NCI-H146 treated with DMSO at 0.1 percent for 48 hours (cell line): ENCODE results near the gene SPATA33.
A peak's percentile ranks its signal among the peaks of the same experiment; 100 is the strongest.
"Not testable (repeated sequence)": the region's sequence is repeated elsewhere in the genome, so short reads cannot be mapped to it uniquely, and the experiment has no call there.

Experiments
- DNase-seq: peaks from one replicate; lab custom pipeline; 2025; ENCODE audit not compliant: unreplicated experiment; lab: John Stamatoyannopoulos, UW

Gene SPATA33

DNA sequence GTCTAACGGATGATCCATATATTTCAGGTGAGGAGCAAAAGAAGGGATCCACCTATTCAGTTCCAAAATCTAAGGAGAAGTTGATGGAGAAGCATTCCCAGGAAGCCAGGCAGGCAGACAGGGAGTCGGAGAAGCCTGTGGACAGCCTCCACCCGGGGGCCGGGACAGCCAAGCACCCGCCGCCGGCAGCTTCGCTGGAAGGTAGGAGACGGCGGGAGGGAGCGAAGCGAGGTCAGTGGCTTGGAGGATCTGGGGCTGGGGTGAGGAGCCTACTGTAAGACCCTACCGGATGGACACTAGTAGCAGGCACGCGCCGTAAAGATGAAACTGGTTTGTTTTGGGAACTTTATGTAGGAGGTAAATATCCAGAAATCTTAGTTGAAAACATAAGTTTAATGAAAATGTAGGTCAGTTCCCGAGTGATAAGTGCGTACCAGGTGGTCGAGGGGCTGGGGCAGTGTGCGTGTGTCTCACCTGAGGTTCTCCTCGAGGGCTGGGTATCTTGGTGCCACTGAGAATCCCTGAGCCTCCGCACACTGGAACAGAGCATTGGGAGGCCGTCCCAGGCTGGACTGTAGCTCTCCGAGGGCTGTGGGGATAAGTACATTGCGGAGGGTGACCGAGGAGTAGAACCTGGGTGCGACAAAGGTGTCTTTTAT is 714 bp downstream of the SPATA33 start:
- no peak for DNase-seq

DNA sequence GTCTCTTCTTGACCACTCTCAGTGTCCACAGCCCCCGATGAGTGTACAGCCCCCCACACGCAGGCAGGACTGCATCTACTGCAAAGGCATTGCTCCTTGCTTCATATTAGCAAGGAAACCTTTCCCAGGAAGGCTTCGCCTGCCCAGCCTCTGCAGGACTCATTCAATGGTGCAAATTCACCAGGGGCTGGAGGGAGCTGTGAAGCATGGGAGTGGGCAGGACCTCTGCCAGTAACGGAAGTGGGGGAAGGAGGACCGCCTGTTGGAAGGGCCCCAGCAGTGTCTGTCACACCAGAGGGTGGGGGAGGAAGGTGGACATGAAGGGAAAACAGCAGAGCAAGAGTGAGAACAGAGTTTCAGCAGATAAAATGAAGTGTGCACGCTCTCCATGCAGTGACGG is 2.5 kb downstream of the SPATA33 start:
- DNase-seq, result no peak

DNA sequence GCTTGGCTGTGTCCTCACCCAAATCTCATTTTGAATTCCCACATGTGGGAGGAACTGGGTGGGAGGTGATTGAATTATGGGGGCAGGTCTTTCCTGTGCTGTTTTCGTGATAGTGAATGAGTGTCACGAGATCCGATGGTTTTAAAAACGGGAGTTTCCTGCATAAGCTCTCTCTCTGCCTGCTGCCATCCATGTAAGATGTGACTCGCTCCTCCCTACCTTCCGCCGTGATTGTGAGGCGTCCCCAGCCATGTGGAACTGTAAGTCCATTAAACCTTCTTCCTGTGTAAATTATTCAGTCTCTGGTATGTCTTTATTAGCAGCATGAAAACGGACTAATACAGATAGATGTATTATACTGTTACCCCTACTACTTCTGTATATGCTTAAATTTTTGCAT is 3.6 kb downstream of the SPATA33 start:
- DNase-seq, result no peak

DNA sequence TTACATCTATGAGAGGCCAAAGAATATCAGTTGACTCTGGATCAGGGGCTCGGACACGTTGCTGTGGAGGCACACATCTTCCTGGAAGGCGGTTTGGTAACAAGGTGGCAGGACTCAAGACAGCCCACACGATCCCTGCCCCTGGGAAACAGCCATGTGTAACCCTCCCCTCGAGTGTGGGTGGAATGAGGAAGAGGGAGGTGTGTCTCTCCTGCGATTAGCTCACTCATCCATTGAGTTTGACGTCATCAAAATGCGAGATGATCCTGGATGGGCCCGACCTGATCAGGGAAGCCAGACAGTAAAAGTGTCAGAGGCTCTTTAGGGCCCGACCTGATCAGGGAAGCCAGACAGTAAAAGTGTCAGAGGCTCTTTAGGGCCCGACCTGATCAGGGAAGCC is 6.6 kb downstream of the SPATA33 start:
- DNase-seq, result not testable (repeated sequence)

DNA sequence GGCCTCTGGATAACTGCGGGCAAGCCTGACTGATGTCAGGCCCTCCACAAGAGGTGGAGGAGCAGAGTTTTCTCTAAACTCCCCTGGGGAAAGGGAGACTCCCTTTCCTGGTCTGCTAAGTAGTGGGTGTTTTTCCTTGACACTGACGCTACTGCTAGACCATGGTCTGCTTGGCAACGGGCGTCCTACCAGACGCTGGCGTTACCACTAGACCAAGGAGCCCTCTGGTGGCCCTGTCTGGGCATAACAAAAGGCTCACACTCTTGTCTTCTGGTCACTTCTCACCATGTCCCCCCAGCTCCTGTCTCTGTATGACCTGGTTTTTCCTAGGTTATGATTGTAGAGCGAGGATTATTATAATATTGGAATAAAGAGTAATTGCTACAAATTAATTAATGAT is 9.4 kb downstream of the SPATA33 start:
- not testable (repeated sequence) for DNase-seq

DNA sequence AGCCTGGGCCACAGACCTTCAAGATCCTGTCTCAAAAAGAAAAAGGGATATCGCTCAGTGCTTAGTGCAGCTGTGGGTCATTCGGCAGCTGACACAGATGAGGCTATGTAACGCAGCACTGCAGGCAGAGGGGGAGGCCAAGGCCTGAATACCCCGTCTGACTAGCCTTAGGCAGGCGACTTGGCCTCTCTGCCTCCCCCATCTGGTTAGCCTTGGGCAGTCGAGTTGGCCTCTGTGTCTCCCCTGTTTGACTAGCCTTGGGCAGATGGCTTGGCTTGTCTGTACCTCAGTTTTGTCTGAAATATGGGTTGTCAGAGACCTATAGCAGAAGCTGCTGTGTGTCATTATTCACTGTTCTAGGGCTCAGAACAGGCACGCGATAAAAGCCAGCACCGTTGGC is 10.0 kb downstream of the SPATA33 start:
- no peak for DNase-seq

DNA sequence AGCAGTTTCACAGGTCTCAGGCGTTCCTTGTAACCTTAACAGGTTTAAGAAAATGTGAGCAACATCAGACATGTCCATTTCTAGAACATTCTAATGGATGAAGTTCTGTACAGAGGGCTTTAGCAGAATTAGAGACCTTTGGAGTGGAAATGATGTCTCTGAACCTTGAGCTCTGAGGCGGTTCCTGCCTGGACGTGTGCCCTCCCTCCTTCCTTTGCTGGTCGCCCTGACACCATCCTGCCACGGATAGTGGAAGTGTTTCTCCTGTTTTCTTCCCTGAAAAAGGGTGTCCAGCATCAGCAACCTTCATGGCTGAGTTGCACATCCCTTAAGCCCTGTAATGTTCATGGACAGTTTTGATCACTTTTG is 11.1 kb downstream of the SPATA33 start:
- DNase-seq, result no peak

DNA sequence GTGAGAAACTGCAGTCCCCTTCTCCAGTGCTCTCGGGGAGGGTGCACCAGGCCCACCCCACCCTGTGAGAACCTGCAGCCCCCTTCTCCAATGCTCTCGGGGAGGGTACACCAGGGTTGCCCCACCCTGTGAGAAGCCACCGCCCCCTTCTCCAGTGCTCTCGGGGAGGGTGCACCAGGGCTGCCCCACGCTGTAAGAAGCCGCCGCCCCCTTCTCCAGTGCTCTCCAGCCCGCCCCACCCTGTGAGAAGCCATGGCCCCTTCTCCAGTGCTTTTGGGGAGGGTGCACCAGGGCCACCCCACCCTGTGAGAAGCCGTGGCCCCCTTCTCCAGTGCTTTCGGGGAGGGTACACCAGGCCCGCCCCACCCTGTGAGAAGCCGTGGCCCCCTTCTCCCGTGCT is 12.1 kb downstream of the SPATA33 start:
- no peak for DNase-seq

DNA sequence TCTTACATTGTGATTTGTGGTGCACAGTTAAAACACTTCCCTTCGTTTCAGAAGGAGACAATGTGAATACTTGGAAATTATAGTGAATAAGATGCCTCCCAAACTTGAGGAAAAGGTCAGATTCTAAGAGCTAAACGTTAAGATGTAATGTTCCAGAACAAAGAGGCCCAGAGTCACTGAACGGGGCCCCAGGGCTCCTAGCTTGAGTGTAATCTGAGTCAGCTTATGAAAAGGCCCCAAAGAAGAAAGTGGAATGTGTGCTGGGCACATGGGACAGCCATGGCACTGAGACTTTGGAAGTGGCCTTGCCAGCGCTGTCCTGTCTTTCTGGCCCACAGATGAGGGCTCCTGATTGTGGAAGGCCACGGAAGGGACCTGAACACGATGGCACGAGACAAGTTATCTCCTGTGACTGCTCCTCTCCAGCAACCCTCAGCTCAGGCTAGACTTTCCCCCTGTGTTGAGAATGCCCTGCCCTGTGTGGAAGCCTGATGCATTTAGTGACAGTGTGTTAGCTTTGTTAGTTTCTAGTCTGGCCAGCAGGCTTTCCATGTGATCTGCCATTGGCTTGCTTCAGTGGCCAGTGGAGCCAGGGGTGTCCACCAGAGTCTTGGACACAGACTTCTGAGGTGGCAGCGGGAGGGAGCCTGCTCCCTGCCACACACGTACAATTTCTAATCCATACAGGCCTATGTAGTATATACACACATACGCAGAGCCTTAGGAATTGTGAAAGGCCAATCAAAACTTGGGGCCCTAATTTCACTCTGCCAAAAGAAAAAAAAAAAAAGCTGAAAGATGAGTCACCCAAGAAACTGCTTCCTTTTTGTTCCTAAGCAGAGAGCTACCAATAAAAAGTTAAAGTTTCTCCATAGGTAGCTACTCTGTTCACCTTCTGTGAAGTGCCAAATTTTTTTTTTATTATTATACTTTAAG is 13.1 kb downstream of the SPATA33 start:
- no peak for DNase-seq

DNA sequence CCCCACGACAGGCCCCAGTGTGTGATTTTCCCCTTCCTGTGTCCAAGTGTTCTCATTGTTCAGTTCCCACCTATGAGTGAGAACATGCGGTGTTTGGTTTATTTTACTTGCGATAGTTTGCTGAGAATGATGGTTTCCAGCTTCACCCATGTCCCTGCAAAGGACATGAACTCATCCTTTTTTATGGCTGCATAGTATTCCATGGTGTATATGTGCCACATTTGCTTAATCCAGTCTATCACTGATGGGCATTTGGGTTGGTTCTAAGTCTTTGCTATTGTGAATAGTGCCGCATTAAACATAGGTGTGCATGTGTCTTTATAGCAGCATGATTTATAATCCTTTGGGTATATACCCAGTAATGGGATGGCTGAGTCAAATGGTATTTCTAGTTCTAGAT is 13.9 kb downstream of the SPATA33 start:
- not testable (repeated sequence) for DNase-seq

DNA sequence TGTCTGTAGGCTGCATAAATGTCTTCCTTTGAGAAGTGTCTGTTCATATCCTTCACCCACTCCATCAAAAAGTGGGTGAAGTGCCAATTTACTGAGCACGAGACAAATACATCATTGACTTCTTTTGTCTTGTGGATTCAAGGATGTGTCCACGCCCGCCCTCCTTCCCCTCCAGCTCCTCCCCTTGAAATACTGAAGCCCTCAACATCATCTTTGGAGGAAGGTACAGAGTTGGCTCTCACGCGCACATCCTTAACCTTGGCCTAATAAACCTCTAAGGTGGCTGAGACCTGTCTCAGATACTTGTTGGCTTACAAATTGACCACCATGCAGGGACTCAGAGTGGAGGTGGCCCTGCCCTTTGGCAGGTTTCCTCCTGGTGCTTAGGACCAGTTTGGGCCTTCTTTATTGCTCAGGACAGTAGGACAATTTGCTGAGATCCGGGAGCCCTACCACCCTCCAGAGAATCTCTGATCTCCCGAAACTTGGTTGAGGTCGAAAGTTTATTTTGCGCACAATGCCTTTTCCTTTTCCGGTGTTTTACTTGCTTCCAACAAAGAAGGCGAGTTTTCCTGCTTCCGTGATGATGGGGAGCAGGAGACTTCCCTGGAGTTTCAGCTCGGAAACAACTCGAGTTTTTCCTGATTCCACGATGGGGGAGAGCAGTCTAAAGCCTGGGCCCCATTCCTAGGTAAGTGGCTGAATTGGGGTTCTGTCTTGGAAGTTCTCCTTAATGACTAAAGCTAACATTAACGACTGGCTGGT is 14.7 kb downstream of the SPATA33 start:
- no peak for DNase-seq

DNA sequence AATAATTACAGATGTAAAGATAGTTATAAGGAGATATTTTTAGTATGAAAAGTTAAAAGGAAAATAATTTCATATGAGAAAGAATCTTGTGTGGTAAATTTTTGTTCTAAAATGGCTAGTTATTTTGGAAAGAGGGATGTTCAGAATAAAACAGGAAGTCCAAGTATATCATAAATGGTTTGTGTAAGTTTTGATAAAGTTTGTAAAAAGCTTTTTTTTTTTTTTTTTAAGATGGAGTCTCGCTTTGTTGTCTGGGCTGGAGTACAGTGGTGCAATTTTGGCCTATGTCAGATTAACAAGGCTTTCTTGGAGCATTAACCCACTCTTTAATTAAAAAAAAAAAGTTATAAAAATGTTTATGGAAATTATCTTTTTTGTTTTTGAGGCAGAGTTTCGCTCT is 20.6 kb downstream of the SPATA33 start:
- DNase-seq, result no peak

DNA sequence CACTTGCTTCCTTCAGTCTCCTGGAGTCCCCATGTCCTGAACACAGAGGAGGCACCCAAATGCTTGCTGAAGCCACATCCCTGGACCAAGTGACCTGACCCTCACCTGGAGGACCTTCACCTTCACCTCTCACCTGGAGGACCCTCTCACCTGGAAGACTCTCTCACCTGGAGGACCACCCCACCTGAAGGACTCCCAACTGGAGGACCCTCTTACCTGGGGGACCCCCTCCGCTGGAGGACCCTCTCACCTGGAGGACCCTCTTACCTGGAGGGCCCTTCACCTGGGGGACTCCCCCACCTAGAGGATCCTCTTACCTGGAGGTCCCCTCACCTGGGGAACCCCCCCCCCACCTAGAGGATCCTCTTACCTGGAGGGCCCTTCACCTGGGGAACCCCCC is 28.3 kb downstream of the SPATA33 start:
- DNase-seq, result no peak

DNA sequence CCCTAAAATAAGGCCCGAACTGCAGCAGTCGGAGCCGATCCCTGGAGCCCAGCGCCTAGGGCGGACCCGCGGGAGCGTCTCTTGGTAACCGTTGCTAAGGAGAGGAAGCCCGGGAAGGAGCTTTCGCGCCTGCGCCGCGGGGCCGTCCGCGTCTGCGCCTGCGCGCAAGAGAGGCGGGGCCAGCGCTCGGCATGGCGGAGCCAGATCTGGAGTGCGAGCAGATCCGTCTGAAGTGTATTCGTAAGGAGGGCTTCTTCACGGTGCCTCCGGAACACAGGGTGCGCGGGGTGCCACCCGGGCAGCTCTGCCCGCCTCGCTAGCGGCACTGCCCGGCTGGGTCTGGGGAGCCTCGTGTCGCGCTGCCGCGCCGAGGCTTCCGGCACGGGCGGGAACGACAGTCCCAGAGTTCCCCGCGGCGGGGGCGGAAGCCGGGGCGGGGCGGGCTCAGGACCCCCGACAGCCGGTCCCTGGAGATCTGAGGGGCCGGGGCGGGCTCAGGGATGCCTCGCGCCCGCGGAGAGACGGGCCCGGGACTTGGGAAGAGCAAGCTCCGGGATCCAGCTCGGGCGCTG is 29.0 kb downstream of the SPATA33 start, which contains the start of gene CDK10:
CDK10 (plus strand) TSS at position 170 of the 572 bp plus-strand sequence; CDS start at position 192, 22 bp downstream.
- DNase-seq, result peak; percentile 40

DNA sequence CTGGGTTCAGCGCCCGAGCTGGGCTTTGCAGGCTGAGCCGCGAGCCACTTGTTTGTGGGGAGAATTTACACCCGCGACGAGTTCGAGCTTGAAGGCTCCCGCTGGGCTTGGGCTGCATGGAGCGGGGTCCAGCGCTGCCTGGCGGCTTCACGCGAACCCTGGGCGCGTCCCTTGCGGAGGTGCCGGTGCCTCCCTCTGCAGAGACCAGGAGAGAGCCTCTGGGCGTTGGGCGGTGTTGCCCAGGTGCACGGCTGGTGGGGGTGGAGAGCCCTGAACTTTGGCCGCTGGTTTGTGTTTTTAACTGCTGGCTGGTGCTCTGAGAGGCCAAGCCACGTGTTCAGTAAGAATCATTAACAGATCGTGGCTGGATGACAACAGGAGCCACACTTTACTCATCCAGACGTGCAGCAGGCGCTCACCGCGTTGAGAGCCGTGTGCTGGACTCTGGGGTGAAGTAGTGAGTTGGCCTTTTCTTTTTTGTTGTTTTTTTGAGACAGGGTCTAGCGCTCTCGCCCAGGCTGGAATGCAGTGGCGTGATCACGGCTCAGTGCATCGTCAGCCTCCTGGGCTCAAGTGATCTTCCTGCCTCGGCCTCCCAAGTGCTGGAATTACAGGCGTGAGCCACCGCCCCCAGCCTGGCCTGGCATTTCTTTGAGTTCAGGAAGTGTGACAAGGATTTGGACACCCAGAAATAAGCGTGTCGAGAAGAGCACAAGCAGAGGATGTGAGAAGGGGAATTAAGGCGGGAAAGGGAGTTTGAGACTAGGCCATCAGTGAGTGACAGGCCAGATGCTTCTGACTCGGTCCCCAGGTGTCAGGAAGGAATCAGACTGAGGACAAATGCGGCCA is 29.7 kb downstream of the SPATA33 start:
- DNase-seq, result no peak

DNA sequence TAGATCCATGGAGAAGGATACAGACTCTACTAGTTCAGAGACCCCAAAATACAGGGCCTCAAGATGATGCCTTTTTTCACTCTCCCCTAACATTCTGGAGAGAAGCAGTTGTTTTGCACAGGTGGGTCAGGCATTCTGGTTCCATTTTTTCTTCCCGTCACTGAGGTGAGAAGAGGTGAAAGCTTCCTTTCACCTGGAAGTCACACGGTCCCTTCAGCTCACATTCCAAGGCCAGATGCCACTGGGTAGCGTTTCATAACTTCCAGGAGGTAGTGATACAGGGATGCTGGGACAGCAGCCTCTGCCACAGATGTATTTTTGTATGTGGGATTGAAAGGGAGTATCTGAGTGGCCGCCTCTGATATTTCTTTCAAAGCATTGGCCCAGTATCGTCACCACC is 30.8 kb downstream of the SPATA33 start:
- no peak for DNase-seq

DNA sequence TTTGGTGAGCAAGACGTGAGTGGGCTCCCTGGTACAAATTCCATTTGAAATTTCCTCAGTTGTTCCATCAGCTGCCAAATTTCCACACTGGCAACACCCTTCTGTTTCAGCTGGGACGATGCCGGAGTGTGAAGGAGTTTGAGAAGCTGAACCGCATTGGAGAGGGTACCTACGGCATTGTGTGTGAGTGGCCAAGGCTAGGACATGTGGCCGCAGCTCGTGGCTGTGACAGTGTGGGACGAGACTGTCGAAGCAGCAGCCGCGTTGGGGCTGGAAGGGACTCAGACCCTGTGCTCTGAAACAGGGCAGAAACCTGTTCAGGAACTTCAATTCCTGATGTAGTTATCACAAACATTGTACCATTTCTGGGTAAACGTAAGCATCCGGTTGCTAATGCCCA is 31.5 kb downstream of the SPATA33 start:
- no peak for DNase-seq

DNA sequence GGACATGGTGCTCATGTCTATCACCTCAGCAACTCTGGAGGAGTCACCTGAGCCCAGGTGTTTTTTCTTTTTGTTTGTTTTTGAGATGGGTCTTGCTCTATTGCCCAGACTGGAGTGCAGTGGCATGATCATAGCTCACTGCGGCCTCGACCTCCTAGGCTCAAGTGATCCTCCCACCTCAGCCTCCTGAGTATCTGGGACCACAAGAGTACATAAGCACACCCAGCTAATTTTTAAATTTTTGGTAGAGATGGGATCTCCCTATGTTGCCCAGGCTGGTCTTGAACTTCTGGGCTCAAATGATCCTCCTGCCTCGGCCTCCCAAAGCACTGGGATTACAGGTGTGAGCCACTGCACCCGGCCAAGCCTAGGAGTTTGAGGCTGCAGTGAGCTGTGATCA is 32.0 kb downstream of the SPATA33 start:
- not testable (repeated sequence) for DNase-seq

DNA sequence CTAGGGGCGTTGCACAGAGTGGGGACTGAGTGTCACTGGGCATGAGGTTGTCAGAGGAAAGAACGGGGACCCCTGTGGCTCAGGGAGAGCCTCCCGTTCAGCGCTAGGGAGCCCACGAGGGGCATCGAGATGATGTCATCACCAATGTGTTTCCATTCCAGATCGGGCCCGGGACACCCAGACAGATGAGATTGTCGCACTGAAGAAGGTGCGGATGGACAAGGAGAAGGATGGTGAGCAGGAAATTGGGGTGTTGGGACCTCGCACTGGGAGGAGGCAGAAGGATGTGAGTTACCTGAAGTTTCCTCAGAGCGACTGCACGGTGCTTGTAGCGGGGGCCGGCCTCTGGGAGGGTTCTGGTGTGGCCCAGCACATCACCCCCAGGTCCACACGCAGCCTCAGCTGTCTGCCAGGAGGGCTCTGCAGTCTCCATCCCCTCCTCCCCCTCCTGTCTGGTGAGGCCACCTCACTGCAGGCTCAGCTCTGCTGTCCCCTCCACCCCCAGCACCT is 32.8 kb downstream of the SPATA33 start:
- no peak for DNase-seq
